Measurements from ENCODE around the gene PLXNA4. TPM values are rescaled to one million over a fixed set of nuclear protein-coding genes. Genes with fewer than 3 reads are reported as not detected.

Gene PLXNA4
- total RNA-seq, 1 donor from 2014 or later = 16.2 TPM

DNA sequence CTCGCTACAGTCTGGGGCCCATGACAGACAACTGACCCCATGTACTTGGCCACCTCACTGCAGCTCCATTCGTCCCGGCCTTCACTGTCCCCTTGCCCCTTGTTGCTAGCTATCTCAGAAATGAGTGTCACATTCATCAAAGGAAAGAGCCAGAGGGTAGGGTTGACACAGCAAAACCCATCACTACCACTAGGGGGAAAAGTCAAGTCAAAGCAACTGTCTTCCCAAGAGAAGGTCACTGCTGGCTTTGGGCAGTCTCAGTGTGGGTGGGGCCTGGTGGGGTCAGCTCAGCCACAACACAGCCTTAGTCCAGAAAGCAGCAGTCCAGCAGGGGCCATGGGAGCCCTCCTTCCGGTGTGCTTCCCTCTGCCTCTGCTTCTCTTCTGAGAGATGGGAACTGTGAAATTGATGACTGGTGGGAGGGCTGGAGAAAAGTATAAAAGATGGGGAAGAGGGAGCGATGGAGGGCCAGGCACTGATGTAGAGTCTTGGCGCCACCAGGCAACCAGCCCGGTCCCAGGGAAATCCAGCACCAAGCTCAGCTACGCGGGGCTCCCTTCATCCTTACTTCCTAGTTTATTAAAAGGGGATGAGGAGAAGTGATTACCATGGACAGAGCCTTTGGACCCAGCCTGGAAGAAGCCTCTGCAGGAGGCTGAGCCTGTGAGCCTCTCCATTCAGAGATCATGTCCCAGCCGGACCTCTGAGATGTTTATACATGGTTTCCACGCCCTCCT lies 58.0 kb downstream of the PLXNA4 start:
- Mint-ChIP-seq H3K27ac (ENCODE audit: unreplicated experiment) (no peak overlapping the region), H3K4me3 (ENCODE audit: unreplicated experiment) (no peak overlapping the region), H3K27me3 (ENCODE audit: unreplicated experiment) (peaks cover 3% of the 10 kb centered on the region), H3K36me3 (ENCODE audit: unreplicated experiment) (no peaks in the 10 kb centered on the region), H3K9me3 (ENCODE audit: unreplicated experiment) (peaks cover 3% of the 10 kb centered on the region), H3K4me1 (ENCODE audit: low read depth, unreplicated experiment) (no peaks in the 10 kb centered on the region)
- TF ChIP-seq, protein P1, sequence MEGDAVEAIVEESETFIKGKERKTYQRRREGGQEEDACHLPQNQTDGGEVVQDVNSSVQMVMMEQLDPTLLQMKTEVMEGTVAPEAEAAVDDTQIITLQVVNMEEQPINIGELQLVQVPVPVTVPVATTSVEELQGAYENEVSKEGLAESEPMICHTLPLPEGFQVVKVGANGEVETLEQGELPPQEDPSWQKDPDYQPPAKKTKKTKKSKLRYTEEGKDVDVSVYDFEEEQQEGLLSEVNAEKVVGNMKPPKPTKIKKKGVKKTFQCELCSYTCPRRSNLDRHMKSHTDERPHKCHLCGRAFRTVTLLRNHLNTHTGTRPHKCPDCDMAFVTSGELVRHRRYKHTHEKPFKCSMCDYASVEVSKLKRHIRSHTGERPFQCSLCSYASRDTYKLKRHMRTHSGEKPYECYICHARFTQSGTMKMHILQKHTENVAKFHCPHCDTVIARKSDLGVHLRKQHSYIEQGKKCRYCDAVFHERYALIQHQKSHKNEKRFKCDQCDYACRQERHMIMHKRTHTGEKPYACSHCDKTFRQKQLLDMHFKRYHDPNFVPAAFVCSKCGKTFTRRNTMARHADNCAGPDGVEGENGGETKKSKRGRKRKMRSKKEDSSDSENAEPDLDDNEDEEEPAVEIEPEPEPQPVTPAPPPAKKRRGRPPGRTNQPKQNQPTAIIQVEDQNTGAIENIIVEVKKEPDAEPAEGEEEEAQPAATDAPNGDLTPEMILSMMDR (IDR thresholded peaks at IDR 0.05; ENCODE audit: partially characterized antibody, unreplicated experiment) = peak; percentile 82
- peak; percentile 31 for DNase-seq

DNA sequence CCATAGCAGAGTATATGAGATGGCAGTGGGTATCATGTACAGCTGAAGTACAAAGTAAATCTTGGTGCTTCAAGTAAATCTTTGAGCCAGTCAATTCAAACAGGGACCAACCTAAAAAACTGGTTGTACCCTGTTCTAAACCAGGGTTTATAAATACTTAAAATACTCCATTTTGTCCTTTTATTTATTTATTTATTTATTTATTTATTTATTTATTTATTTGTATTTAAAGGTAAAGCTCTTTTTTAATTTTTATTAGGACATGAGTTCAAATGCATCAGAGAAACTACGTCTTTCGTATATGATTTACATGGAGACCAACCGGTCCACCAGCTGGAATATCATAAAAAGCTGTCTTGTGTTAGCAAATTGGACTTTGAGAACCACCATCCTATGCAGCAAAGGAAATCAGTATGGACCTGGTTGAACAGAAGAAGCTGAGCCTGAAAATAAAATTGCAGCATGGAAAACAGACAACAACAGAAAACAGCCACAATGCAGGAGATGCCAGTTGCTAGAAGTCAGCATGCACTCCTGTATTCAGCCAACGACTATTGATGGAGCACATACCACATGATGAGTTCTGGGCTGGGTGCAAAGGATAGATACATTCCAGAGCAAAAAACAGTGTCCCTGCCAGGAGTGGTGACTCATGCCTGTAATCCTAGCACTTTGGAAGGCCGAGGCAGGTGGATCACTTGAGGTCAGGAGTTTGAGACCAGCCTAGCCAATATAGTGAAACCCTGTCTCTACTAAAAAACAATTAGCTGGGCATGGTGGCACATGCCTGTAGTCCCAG lies 60.0 kb downstream of the PLXNA4 start:
- H3K4me3 Mint-ChIP-seq (ENCODE audit: unreplicated experiment) = no peak overlapping the region
- no peak overlapping the region for H3K27ac Mint-ChIP-seq (ENCODE audit: unreplicated experiment)
- no peak for DNase-seq
- H3K4me1 Mint-ChIP-seq (ENCODE audit: low read depth, unreplicated experiment) = no peaks in the 10 kb centered on the region
- no peaks in the 10 kb centered on the region for H3K36me3 Mint-ChIP-seq (ENCODE audit: unreplicated experiment)
- peaks cover 3% of the 10 kb centered on the region for H3K27me3 Mint-ChIP-seq (ENCODE audit: unreplicated experiment)
- H3K9me3 Mint-ChIP-seq (ENCODE audit: unreplicated experiment) = peaks cover 3% of the 10 kb centered on the region
- TF ChIP-seq, protein P1 (IDR thresholded peaks at IDR 0.05; ENCODE audit: partially characterized antibody, unreplicated experiment) = no peak

GRCh38 chr7:132515181-132515580 lies 61.1 kb downstream of the PLXNA4 start:
- Mint-ChIP-seq H3K27me3 (ENCODE audit: unreplicated experiment) (peaks cover 3% of the 10 kb centered on the region), H3K4me1 (ENCODE audit: low read depth, unreplicated experiment) (no peaks in the 10 kb centered on the region), H3K9me3 (ENCODE audit: unreplicated experiment) (peaks cover 3% of the 10 kb centered on the region), H3K36me3 (ENCODE audit: unreplicated experiment) (no peaks in the 10 kb centered on the region), H3K27ac (ENCODE audit: unreplicated experiment) (no peak overlapping the region), H3K4me3 (ENCODE audit: unreplicated experiment) (no peak overlapping the region)
- no peak for DNase-seq
- TF ChIP-seq, protein P1 (IDR thresholded peaks at IDR 0.05; ENCODE audit: partially characterized antibody, unreplicated experiment) = no peak

- H3K9me3 Mint-ChIP-seq (ENCODE audit: unreplicated experiment) = peaks cover 6% of the 10 kb centered on the region
- H3K4me1 Mint-ChIP-seq (ENCODE audit: low read depth, unreplicated experiment) = no peaks in the 10 kb centered on the region
- DNase-seq = no peak
- no peak overlapping the region for H3K27ac Mint-ChIP-seq (ENCODE audit: unreplicated experiment)
- TF ChIP-seq, protein P1 (IDR thresholded peaks at IDR 0.05; ENCODE audit: partially characterized antibody, unreplicated experiment) = no peak
- H3K4me3 Mint-ChIP-seq (ENCODE audit: unreplicated experiment) = no peak overlapping the region
- H3K27me3 Mint-ChIP-seq (ENCODE audit: unreplicated experiment) = peaks cover 3% of the 10 kb centered on the region
- H3K36me3 Mint-ChIP-seq (ENCODE audit: unreplicated experiment) = no peaks in the 10 kb centered on the region
Observed at GRCh38 chr7:132514430-132514829, 61.8 kb downstream of the PLXNA4 start.

DNA sequence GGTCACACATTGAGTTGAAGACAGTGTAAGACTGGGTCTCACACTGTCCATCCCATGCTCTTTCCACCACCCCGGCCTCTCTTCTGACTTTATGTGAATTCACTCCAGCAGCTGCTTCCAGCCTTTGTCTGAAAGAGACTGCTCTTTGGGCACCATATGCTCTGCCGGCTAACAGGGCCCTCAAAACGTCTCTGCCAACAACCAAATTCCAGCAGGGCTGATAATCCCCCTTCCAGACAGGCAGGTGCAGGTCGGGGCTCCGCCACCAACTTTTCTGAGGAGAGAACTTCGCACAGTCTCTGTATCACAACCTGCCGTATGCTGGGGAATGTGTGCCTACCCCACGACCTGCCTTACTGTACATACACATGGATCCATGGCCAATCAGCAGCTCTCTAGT lies 64.3 kb downstream of the PLXNA4 start:
- peaks cover 2% of the 10 kb centered on the region for H3K9me3 Mint-ChIP-seq (ENCODE audit: unreplicated experiment)
- TF ChIP-seq, protein P1 (IDR thresholded peaks at IDR 0.05; ENCODE audit: partially characterized antibody, unreplicated experiment) = no peak
- H3K27ac Mint-ChIP-seq (ENCODE audit: unreplicated experiment) = no peak overlapping the region
- no peak for DNase-seq
- peaks cover 3% of the 10 kb centered on the region for H3K27me3 Mint-ChIP-seq (ENCODE audit: unreplicated experiment)
- no peaks in the 10 kb centered on the region for H3K4me1 Mint-ChIP-seq (ENCODE audit: low read depth, unreplicated experiment)
- H3K4me3 Mint-ChIP-seq (ENCODE audit: unreplicated experiment) = no peak overlapping the region
- peaks cover 2% of the 10 kb centered on the region for H3K36me3 Mint-ChIP-seq (ENCODE audit: unreplicated experiment)
